ENCODE results near the gene ARAP1. TPM values are rescaled to one million over a fixed set of nuclear protein-coding genes. Genes with fewer than 3 reads are reported as not detected.

The ARAP1 gene
- total RNA-seq, 1 experiment from 2014 or later, result 86.2 TPM

DNA sequence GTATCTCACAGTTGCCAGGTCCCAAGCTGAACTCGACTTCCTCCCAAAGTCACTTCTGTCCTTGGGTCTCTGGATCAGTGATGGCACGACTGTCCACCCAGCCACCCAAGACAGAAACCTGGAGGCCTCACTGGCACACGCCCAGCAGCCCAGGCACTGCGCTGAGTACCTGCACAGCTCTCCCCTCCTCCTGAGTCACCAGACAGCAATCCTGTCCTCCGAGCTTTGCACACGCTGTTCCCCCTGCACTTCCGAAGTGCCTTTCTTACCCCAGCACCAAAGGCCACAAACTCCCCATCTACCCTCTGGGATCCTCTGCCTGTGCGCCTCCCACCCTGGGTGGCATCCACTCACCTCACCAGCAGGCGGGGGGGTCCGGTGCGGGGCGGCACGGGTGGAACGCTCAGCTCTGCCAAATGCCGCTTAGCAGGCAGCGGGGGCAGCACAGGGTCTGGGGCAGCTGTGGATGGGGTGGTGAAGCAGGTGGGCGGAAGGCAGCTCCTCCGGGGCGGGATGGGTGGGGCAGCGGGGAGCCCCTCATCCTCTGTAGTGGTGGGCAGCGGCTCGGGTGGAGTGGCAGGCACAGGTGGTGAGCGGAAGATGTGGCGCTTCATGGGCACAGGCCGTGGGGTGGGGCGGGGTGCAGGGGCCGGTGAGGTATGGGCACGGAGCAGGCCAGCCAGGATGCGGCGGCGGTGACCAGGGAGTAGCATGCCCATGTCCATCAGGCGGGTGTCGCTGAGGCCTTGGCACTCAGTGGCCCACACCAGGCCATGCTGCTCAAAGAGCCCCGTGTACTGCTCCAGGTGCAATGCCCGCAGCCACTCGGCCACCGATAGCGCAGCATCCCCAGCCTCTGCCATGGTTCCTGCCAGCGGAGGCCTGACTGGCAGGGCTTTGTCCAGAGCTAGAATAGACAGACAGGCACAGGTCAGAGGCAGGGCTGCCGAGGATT, 25.7 kb downstream of the ARAP1 start:
- no peaks in the 10 kb centered on the region for H4K20me1 ChIP-seq (ENCODE audit: low read length)
- ATAC-seq (no peak), DNase-seq (no peak)
- peaks cover 14% of the 10 kb centered on the region for H3K4me1 ChIP-seq (ENCODE audit: insufficient read depth, low read length)
- no peak overlapping the region for H3K27ac ChIP-seq (ENCODE audit: low read length)
- TF ChIP-seq EZH2phosphoT487 (IDR thresholded peaks at IDR 0.05; ENCODE audit: borderline replicate concordance, low read length), result no peak
- TF ChIP-seq CTCF (conservative IDR thresholded peaks at IDR 0.05; ENCODE audit: low read depth, low read length), result no peak
- no peak for TF ChIP-seq EZH2 (IDR thresholded peaks at IDR 0.05; ENCODE audit: low read length, unreplicated experiment)
- no TSS peak for BruUV-seq (replicated peaks)
- H3K36me3 ChIP-seq (ENCODE audit: low read depth, low read length), result peaks cover 7% of the 10 kb centered on the region
- H3K27me3 ChIP-seq (ENCODE audit: low read length), result no peaks in the 10 kb centered on the region
- no peaks in the 10 kb centered on the region for H3K9me3 ChIP-seq (ENCODE audit: low read length)
- H2AFZ ChIP-seq (ENCODE audit: low read length), result no peak overlapping the region
- intact Hi-C loops (cut with micrococcal nuclease), result loop anchor here (5.0 to 10.0 kb wide), 2 partner anchors 86 to 118 kb away; partner anchors contain the start of gene ATG16L2
- CTCF ChIA-PET, result interaction anchor here (0.6 kb wide), 1 partner anchor 416 kb away, joined by 4 read pairs; no protein-coding TSS in a partner anchor
- POLR2A ChIA-PET (ENCODE audit: unreplicated experiment), result interaction anchor here (0.6 kb wide), 1 partner anchor 87 kb away, joined by 3 read pairs; no protein-coding TSS in a partner anchor
- H3K9ac ChIP-seq (ENCODE audit: low read length), result no peak overlapping the region
- H3K79me2 ChIP-seq (ENCODE audit: low read length), result peaks cover 26% of the 10 kb centered on the region
- H3K4me2 ChIP-seq (ENCODE audit: low read length), result no peak overlapping the region
- H3K9me2 ChIP-seq (replicated peaks; ENCODE audit: low read length), result no peaks in the 10 kb centered on the region
- no peaks in the 10 kb centered on the region for H3F3A ChIP-seq (ENCODE audit: low read length, unreplicated experiment)
- no peak overlapping the region for H3K4me3 ChIP-seq (ENCODE audit: low read length)

GRCh38 chr11:72725724-72726028, 26.5 kb downstream of the ARAP1 start:
- Histone ChIP-seq H3K9me3 (ENCODE audit: low read length) (no peaks in the 10 kb centered on the region), H3K4me2 (ENCODE audit: low read length) (no peak overlapping the region), H3K27me3 (ENCODE audit: low read length) (no peaks in the 10 kb centered on the region), H3K9me2 (replicated peaks; ENCODE audit: low read length) (no peaks in the 10 kb centered on the region), H3K4me3 (ENCODE audit: low read length) (no peak overlapping the region), H3K79me2 (ENCODE audit: low read length) (peaks cover 35% of the 10 kb centered on the region), H4K20me1 (ENCODE audit: low read length) (no peaks in the 10 kb centered on the region), H3K4me1 (ENCODE audit: insufficient read depth, low read length) (peaks cover 22% of the 10 kb centered on the region), H3K27ac (ENCODE audit: low read length) (no peak overlapping the region), H2AFZ (ENCODE audit: low read length) (no peak overlapping the region), H3K9ac (ENCODE audit: low read length) (no peak overlapping the region), H3K36me3 (ENCODE audit: low read depth, low read length) (no peaks in the 10 kb centered on the region; the same call in 1 of the 2 replicates), H3F3A (ENCODE audit: low read length, unreplicated experiment) (no peaks in the 10 kb centered on the region)
- POLR2A ChIA-PET (ENCODE audit: unreplicated experiment), result no interaction called here
- TF ChIP-seq EZH2phosphoT487 (IDR thresholded peaks at IDR 0.05; ENCODE audit: borderline replicate concordance, low read length) (no peak), EZH2 (IDR thresholded peaks at IDR 0.05; ENCODE audit: low read length, unreplicated experiment) (no peak), CTCF (conservative IDR thresholded peaks at IDR 0.05; ENCODE audit: low read depth, low read length) (no peak)
- DNase-seq (no peak), ATAC-seq (no peak)
- no TSS peak for BruUV-seq (replicated peaks)
- intact Hi-C loops (cut with micrococcal nuclease), result loop anchor here (1.0 to 10.0 kb wide), 4 partner anchors 68 to 453 kb away; partner anchors contain the start of gene ATG16L2
- CTCF ChIA-PET, result interaction anchor here (0.6 to 1.1 kb wide), 8 partner anchors 54 to 659 kb away, joined by 3 to 21 read pairs (median 4); partner anchors contain the start of gene STARD10

Measured in PC-3 (cell line).